ENCODE measurements around the gene PTPRB.

DNA sequence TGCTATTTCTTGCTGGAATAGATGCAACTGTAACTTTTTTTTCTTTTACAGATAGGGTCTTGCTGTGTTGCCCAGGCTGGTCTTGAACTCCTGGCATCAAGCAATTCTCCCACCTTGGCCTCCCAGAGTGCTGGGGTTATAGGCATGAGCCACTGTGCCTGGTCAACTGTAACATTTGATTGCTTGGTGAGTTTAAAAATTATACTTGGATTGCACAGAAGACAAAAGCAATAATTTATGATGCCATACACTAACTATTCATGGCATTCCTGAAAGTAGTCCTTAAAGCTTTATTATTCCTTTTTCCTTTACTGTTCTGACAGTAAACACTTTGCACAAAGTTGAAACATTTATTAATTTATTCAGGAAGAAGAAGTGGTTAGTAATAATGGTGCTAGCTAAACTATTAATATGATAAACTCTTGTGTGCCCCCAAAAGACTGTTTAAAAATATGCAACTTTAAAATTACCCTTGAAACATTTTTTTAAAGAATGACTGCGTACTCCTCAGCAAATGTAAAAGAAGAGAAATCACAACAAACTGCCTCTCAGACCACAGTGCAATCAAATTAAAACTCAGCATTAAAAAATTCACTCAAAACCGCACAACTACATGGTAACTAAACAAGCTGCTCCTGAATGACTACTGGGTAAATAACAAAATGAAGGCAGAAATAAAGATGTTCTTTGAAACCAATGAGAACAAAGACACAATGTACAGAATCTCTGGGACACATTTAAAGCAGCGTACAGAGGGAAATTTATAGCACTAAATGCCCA is 8.3 kb downstream of the PTPRB start:
- TF ChIP-seq, protein P1, sequence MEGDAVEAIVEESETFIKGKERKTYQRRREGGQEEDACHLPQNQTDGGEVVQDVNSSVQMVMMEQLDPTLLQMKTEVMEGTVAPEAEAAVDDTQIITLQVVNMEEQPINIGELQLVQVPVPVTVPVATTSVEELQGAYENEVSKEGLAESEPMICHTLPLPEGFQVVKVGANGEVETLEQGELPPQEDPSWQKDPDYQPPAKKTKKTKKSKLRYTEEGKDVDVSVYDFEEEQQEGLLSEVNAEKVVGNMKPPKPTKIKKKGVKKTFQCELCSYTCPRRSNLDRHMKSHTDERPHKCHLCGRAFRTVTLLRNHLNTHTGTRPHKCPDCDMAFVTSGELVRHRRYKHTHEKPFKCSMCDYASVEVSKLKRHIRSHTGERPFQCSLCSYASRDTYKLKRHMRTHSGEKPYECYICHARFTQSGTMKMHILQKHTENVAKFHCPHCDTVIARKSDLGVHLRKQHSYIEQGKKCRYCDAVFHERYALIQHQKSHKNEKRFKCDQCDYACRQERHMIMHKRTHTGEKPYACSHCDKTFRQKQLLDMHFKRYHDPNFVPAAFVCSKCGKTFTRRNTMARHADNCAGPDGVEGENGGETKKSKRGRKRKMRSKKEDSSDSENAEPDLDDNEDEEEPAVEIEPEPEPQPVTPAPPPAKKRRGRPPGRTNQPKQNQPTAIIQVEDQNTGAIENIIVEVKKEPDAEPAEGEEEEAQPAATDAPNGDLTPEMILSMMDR (IDR thresholded peaks at IDR 0.05): no peak
- no peak for TF ChIP-seq POLR2A (IDR thresholded peaks at IDR 0.05)
